Loucy (cell line): ENCODE data around the gene HS3ST3B1.

Experiments
- EZH2phosphoT487 ChIP-seq: fragments of 200-600 bp; IDR thresholded peaks from 2 replicates; pipeline ENCODE4 v1.6.1; 2018; ENCODE audit warnings: antibody characterized with exemption, mild to moderate bottlenecking, moderate library complexity, borderline replicate concordance
- TF ChIP-seq, protein P1 (sequence below): fragments of 200-600 bp; sonication (generic); conservative IDR thresholded peaks from 2 replicates; pipeline ENCODE4 v1.5.1; 2014; ENCODE audit warnings: mild to moderate bottlenecking, antibody characterized with exemption, low read length

DNA sequence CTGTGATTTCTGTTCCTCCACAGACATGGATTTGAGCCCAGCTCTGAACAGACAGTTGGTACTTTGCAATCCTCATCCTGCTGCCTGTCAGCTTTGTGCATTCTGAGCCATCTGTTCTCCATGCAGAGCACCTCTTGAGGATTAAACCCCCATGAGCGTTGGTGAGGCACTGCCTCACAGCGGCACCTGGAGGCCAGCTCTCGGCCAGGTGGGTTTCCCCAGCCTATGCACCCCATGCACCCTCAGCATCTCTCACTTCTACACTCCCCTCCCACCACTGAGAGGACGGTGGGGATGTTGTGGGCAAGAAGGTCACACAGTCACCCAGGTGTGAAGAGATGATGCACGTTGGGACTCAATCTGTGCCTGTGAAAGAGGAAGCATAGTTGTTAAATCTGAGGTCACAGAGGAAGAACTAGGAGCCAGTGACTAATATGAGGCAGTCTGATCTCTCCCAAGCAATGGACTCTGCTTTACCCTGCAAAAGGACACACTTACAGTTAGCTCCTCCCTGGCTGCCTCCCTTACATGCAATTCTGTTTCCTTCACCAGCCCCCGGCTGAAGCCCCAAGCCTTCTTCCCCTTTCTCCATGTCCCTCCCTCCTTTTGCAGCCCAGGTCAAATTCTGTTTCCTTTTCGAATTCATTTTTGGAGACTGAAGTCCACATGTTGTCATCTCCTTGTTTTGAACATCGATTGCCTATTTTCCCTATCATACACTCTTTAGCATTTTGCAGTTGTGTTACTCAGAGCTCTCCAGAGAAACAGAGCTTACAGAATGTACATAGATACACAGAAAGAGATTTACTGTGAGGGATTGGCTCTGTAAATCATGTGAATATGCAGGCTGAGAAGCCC, 58.5 kb downstream of the HS3ST3B1 start:
- TF ChIP-seq, protein P1, sequence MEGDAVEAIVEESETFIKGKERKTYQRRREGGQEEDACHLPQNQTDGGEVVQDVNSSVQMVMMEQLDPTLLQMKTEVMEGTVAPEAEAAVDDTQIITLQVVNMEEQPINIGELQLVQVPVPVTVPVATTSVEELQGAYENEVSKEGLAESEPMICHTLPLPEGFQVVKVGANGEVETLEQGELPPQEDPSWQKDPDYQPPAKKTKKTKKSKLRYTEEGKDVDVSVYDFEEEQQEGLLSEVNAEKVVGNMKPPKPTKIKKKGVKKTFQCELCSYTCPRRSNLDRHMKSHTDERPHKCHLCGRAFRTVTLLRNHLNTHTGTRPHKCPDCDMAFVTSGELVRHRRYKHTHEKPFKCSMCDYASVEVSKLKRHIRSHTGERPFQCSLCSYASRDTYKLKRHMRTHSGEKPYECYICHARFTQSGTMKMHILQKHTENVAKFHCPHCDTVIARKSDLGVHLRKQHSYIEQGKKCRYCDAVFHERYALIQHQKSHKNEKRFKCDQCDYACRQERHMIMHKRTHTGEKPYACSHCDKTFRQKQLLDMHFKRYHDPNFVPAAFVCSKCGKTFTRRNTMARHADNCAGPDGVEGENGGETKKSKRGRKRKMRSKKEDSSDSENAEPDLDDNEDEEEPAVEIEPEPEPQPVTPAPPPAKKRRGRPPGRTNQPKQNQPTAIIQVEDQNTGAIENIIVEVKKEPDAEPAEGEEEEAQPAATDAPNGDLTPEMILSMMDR = no peak
- no peak for TF ChIP-seq EZH2phosphoT487
